HepG2 (cell line): ENCODE results near the gene UBAP1. TPM values are rescaled to one million over a fixed set of nuclear protein-coding genes. Genes with fewer than 3 reads are reported as not detected.

Source experiments
- ATAC-seq: fragments of 200-7000 bp; cut with Tn5 transposase; 3 replicates; pipeline ENCODE4 v1.9.1; 2020; ENCODE audit warnings: mild to moderate bottlenecking, moderate library complexity
- BruUV-seq: library from RNA; stranded (reverse); fragments of 400-500 nt; replicated peaks from 2 replicates; lab custom pipeline; 2021; lab: Mats Ljungman, UMichigan
- CTCF ChIA-PET: fragments of 300-600 bp; formaldehyde crosslinking; extraction: SDS; loops from one replicate; lab custom pipeline; 2021; ENCODE audit warnings: low total read pairs, inconsistent platforms, low intra/inter-chr PET ratio; lab: Yijun Ruan, JAX
- POLR2A ChIA-PET: fragments of 350-600 bp; sonication (Branson Sonifier 250); formaldehyde crosslinking; loops from one replicate; lab custom pipeline; 2020; ENCODE audit warnings: antibody characterized with exemption, inconsistent platforms; lab: Yijun Ruan, JAX
- DNase-seq: peaks from one replicate; pipeline ENCODE4 v3.0.0-alpha.2; 2015; ENCODE audit warnings: low spot score
- FAIRE-seq: peaks from 3 replicates; lab custom pipeline; 2011; peaks lifted over from hg19 to GRCh38; lab: Jason Lieb, UNC
- H2AFZ ChIP-seq: one replicate; pipeline ENCODE4 v1.6.1; 2011; ENCODE audit warnings: low read length, inconsistent platforms
- H3K27ac ChIP-seq: fragments of 300-600 bp; 3 replicates; pipeline ENCODE4 v1.8.0; 2011; ENCODE audit warnings: mixed run types, mild to moderate bottlenecking, mixed read lengths, low read length, inconsistent platforms; ENCODE audit not compliant: insufficient read depth; ENCODE audit errors: extremely low read length
- H3K27me3 ChIP-seq, 2 experiments: fragments of 200-600 bp in 1 of 2; 2 replicates in 1 of 2; 3 replicates in 1 of 2; pipeline versions ENCODE4 v1.6.0 to v1.8.0; 2011; ENCODE audit warnings: low read length in 2 of 2, mild to moderate bottlenecking in 2 of 2, moderate library complexity in 2 of 2, inconsistent platforms in 1 of 2; ENCODE audit not compliant: insufficient read depth in 2 of 2, control insufficient read depth in 1 of 2
- H3K36me3 ChIP-seq, 2 experiments: fragments of 200-600 bp in 1 of 2; replicated peaks in 1 of 2; 2 replicates in 1 of 2; 3 replicates in 1 of 2; pipeline versions ENCODE4 v1.5.1 to v1.8.0; 2011; ENCODE audit warnings: low read length in 2 of 2, inconsistent platforms in 1 of 2; ENCODE audit not compliant: insufficient read depth in 2 of 2, control insufficient read depth in 1 of 2
- H3K4me1 ChIP-seq: 2 replicates; pipeline ENCODE4 v1.5.1; 2012; ENCODE audit warnings: low read length, inconsistent platforms; ENCODE audit not compliant: insufficient read depth
- H3K4me2 ChIP-seq: 2 replicates; pipeline ENCODE4 v1.6.0; 2011; ENCODE audit warnings: low read depth, low read length, inconsistent platforms
- H3K4me3 ChIP-seq, 3 experiments: fragments of 200-600 bp in 1 of 3; sonication (generic), shearing (Covaris generic) in 1 of 3; replicated peaks in 1 of 3; 2 replicates each; pipeline ENCODE4 v1.5.1; 2011 to 2016; ENCODE audit warnings: low read length in 3 of 3, inconsistent platforms in 2 of 3, low read depth in 2 of 3, mild to moderate bottlenecking in 2 of 3, control low read depth in 1 of 3, mixed read lengths in 1 of 3; ENCODE audit not compliant: insufficient read depth in 1 of 3
- H3K79me2 ChIP-seq: one replicate; pipeline ENCODE4 v1.6.1; 2011; ENCODE audit warnings: low read length, inconsistent platforms; ENCODE audit not compliant: insufficient read depth
- H3K9ac ChIP-seq: 2 replicates; pipeline ENCODE4 v1.6.0; 2011; ENCODE audit warnings: mild to moderate bottlenecking, low read depth, low read length, inconsistent platforms; ENCODE audit not compliant: insufficient read depth
- H3K9me3 ChIP-seq: 2 replicates; pipeline ENCODE4 v1.5.1; 2012; ENCODE audit warnings: mild to moderate bottlenecking, low read length
- H4K20me1 ChIP-seq: 2 replicates; pipeline ENCODE4 v1.6.0; 2011; ENCODE audit warnings: inconsistent platforms, mild to moderate bottlenecking, low read length, moderate library complexity; ENCODE audit not compliant: insufficient read depth
- ATF1 ChIP-seq: IDR thresholded peaks from 2 replicates; pipeline ENCODE4 v1.6.1; 2016; ENCODE audit warnings: mild to moderate bottlenecking, control low read depth
- BCL6 ChIP-seq: IDR thresholded peaks from 2 replicates; pipeline ENCODE4 v1.6.1; 2016; ENCODE audit warnings: missing genetic modification reagents, missing compliant biosample characterization
- BRCA1 ChIP-seq: sonication (generic); formaldehyde crosslinking; IDR thresholded peaks from 2 replicates; pipeline ENCODE4 v1.4.0; 2020; ENCODE audit warnings: missing genetic modification reagents
- FOXA3 ChIP-seq: IDR thresholded peaks from 2 replicates; pipeline ENCODE4 v1.6.1; 2016; ENCODE audit warnings: missing genetic modification reagents, missing compliant biosample characterization
- FOXP4 ChIP-seq: sonication (generic); formaldehyde crosslinking; IDR thresholded peaks from 2 replicates; pipeline ENCODE4 v1.4.0; 2020; ENCODE audit warnings: missing genetic modification reagents
- HNRNPL ChIP-seq: fragments of 200-400 bp; formaldehyde crosslinking; IDR thresholded peaks from 2 replicates; pipeline ENCODE4 v1.6.1; 2017; ENCODE audit warnings: mild to moderate bottlenecking, low read depth, low read length
- HOXA5 ChIP-seq: sonication (generic); formaldehyde crosslinking; IDR thresholded peaks from 2 replicates; pipeline ENCODE4 v1.4.0; 2020; ENCODE audit warnings: missing genetic modification reagents
- HOXA9 ChIP-seq: sonication (generic); formaldehyde crosslinking; IDR thresholded peaks from 2 replicates; pipeline ENCODE4 v1.8.1; 2022; ENCODE audit warnings: missing genetic modification reagents, mild to moderate bottlenecking, moderate library complexity, borderline replicate concordance
- RXRB ChIP-seq: IDR thresholded peaks from 2 replicates; pipeline ENCODE4 v1.6.1; 2016; ENCODE audit warnings: borderline replicate concordance, missing genetic modification reagents, missing compliant biosample characterization
- SALL2 ChIP-seq: sonication (generic); formaldehyde crosslinking; IDR thresholded peaks from 2 replicates; pipeline ENCODE4 v1.8.1; 2023; ENCODE audit warnings: mild to moderate bottlenecking, missing genetic modification reagents, inconsistent platforms
- SMC3 ChIP-seq: IDR thresholded peaks from 2 replicates; pipeline ENCODE4 v1.6.1; 2011; ENCODE audit warnings: low read length, improper control_type of control experiment
- SUZ12 ChIP-seq: fragments of 150-350 bp; IDR thresholded peaks from 2 replicates; pipeline ENCODE4 v1.6.1; 2014; ENCODE audit warnings: low read depth, low read length
- TBX3 ChIP-seq: fragments of 450-650 bp; IDR thresholded peaks from 2 replicates; pipeline ENCODE4 v1.6.1; 2017; ENCODE audit warnings: antibody characterized with exemption, mild to moderate bottlenecking, inconsistent platforms, borderline replicate concordance
- TEAD3 ChIP-seq: optimal IDR thresholded peaks from 2 replicates; pipeline ENCODE3; 2016; ENCODE audit warnings: borderline replicate concordance
- THAP11 ChIP-seq: IDR thresholded peaks from 2 replicates; pipeline ENCODE4 v1.6.1; 2016; ENCODE audit warnings: missing biosample characterization, missing genetic modification reagents
- ZNF234 ChIP-seq: sonication (generic); formaldehyde crosslinking; conservative IDR thresholded peaks from 2 replicates; pipeline ENCODE4 v1.5.1; 2020; ENCODE audit warnings: mild to moderate bottlenecking, missing genetic modification reagents
- ZNF253 ChIP-seq: sonication (generic); formaldehyde crosslinking; IDR thresholded peaks from 2 replicates; pipeline ENCODE4 v1.8.0; 2022; ENCODE audit warnings: mild to moderate bottlenecking, missing genetic modification reagents, borderline replicate concordance
- ZNF614 ChIP-seq: IDR thresholded peaks from 2 replicates; pipeline ENCODE4 v1.6.1; 2018; ENCODE audit warnings: missing biosample characterization, missing genetic modification reagents, inconsistent platforms, borderline replicate concordance
- ZNF777 ChIP-seq: sonication (generic); formaldehyde crosslinking; IDR thresholded peaks from 2 replicates; pipeline ENCODE4 v1.4.0; 2020; ENCODE audit warnings: missing genetic modification reagents
- WGBS: methylation state at CpG from one replicate; pipeline ENCODE4 v1.1.6; 2017; ENCODE audit warnings: low lambda C conversion rate; 5-methylcytosine and 5-hydroxymethylcytosine counted together
- in situ Hi-C: cut with HindIII; loops from 2 replicates; pipeline ENCODE4 v1.10.0; 2017; ENCODE audit warnings: low pct_unique_long_range_greater_than_20kb; ENCODE audit not compliant: extremely low pct_ligation_motif_present
- intact Hi-C: fragments of 100-400 bp; cut with micrococcal nuclease; formaldehyde crosslinking; loops from one replicate; pipeline ENCODE4 v1.10.0; 2022; ENCODE audit not compliant: unreplicated experiment
- polyA plus RNA-seq, 8 experiments: library from polyadenylated mRNA; depleted of rRNA in 3 of 8; stranded (reverse) in 7 of 8; unstranded in 1 of 8; fragments of >200 nt; fragmentation: Illumina TruSeq in 4 of 8; extraction: Trizol in 4 of 8; gene quantifications; 2 replicates each; pipeline versions ENCODE4 v1.2.1 to v1.2.3, GENCODE V29; 2011 to 2016; ENCODE audit warnings: low read depth in 4 of 8, missing spikeins in 1 of 8, mixed read lengths in 1 of 8; ENCODE audit not compliant: insufficient read depth in 1 of 8
- total RNA-seq, 5 experiments: library from RNA; depleted of rRNA; stranded (reverse); fragments of >200 nt; fragmentation: Illumina TruSeq; extraction: Trizol; gene quantifications; 2 replicates each; pipeline ENCODE4 v1.2.3, GENCODE V29; 2016; ENCODE audit warnings: low read depth in 1 of 5

UBAP1 gene
- total and polyA plus RNA-seq, 2 of the 13 experiments (the other 11 are each of a cell fraction or from before 2014, with no cell fraction given): 19.5 to 40.5 TPM

GRCh38 chr9:34190996-34191892 lies 12.4 kb downstream of the UBAP1 start:
- CTCF ChIA-PET: no interaction called here
- Histone ChIP-seq H3K9ac (peak overlapping the region; percentile 42), H3K27ac (peak overlapping the region; percentile 65), H3K4me2 (peak overlapping the region; percentile 66), H3K36me3 (no peaks in the 10 kb centered on the region; a peak in 1 of 5 replicates), H3K4me3 (peak overlapping the region; percentile 1 to 39 (median 24); a peak in 2 of 6 replicates), H3K27me3 (no peaks in the 10 kb centered on the region), H3K9me3 (no peaks in the 10 kb centered on the region), H4K20me1 (peaks cover 6% of the 10 kb centered on the region; the same call in 1 of the 2 replicates), H3K79me2 (peaks cover 67% of the 10 kb centered on the region), H2AFZ (no peak overlapping the region), H3K4me1 (peaks cover 26% of the 10 kb centered on the region)
- no TSS peak for BruUV-seq
- intact Hi-C loops: loop anchor here (2.0 to 5.0 kb wide), 2 partner anchors 36 to 66 kb away; no protein-coding TSS in a partner anchor
- FAIRE-seq (peak; percentile 66), ATAC-seq (peak; percentile 86), DNase-seq (peak; percentile 73)
- in situ Hi-C loops: no loop called here
- POLR2A ChIA-PET: interaction anchor here (0.8 to 2.3 kb wide), 3 partner anchors 12 to 35 kb away, joined by 3 to 18 read pairs (median 5); partner anchors contain the start of gene UBAP1
- 4% methylated on average over 5 of the region's 5 CpGs for WGBS
- TF ChIP-seq FOXP4 (CRISPR knock-in tag) (peak; percentile 68; the same call in 1 of the 2 replicates), ATF1 (CRISPR knock-in tag) (no peak), BCL6 (CRISPR knock-in tag) (peak; percentile 37), SUZ12 (no peak), SALL2 (no peak), SMC3 (peak; percentile 50; the same call in 1 of the 2 replicates), TEAD3 (CRISPR knock-in tag) (no peak), ZNF777 (CRISPR knock-in tag) (no peak), FOXA3 (peak; percentile 65; the same call in 1 of the 2 replicates), ZNF253 (CRISPR knock-in tag) (no peak), ZNF234 (CRISPR knock-in tag) (no peak), HNRNPL (no peak), HOXA5 (CRISPR knock-in tag) (no peak), HOXA9 (CRISPR knock-in tag) (no peak), THAP11 (peak; percentile 77), TBX3 (0 out of 2 replicates have a peak, but pooled peaks have one; percentile 16), RXRB (CRISPR knock-in tag) (peak; percentile 19; the same call in 1 of the 2 replicates), ZNF614 (CRISPR knock-in tag) (0 out of 2 replicates have a peak, but pooled peaks have one; percentile 32), BRCA1 (CRISPR knock-in tag) (no peak)
